Measurements from ENCODE around the gene MAFG. TPM values are rescaled to one million over a fixed set of nuclear protein-coding genes. Genes with fewer than 3 reads are reported as not detected.

Gene MAFG
- total RNA-seq, 1 experiment from 2014 or later: 29.1 TPM

DNA sequence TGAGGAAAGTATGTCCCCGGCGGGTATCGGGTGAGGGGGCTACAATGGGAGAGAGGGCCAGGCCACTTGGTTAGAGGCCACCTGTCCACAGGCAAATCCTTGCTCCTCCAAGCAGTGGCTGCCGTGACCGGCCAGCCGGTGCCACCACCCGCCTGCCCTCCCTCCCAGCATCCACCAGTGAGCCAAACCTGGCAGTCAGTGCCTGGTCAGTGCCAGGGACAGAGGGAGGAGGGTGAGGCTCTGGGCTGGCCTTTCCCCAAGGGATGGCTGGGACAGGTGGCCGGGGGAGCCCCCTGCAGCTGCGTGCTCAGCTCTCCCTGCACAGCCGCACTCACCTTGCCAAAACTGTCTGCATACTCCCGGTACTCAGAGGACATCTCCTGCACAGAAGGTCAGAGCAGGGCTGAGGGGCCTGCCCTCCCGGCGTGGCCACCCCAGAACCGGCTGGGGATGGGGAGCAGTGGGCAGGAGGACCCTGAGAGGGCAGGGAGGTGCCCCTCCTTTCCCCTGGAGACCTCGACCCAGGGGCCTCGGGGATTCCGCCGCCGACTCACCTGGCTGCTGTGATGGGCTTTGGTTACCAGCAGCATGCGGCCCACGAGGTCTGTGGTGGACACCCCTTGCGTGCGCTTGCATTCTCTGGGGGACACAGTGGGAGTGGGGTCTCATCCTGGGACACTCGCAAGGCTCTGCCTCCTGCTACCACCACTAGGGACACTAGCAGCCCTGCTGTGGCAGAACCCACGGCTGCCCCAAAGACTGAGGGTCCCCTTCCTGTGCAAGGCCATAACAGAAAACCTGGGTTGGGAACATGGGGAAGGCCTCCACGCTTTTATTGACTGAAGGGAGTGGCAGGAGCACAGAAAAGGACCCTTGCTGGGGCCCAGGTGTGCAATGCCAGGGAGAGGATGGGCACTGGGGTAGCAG is 20.1 kb downstream of the MAFG start:
- peaks cover 5% of the 10 kb centered on the region for H3K4me1 Mint-ChIP-seq (ENCODE audit: low read depth, unreplicated experiment)
- Histone ChIP-seq H3K4me3 (ENCODE audit: low read depth, low read length) (no peak overlapping the region), H3K36me3 (ENCODE audit: control insufficient read depth, insufficient read depth, low read length) (peaks cover 16% of the 10 kb centered on the region), H3K9me3 (no peaks in the 10 kb centered on the region), H3K27me3 (replicated peaks; ENCODE audit: control insufficient read depth, insufficient read depth, low read length) (no peaks in the 10 kb centered on the region), H3K4me1 (peaks cover 15% of the 10 kb centered on the region)
- no peak for DNase-seq
- peak overlapping the region; percentile 94 for H3K27ac Mint-ChIP-seq (ENCODE audit: unreplicated experiment)
- no TSS peak for BruUV-seq (replicated peaks)
- POLR2A ChIA-PET: no interaction called here
- H3K9me3 Mint-ChIP-seq (ENCODE audit: unreplicated experiment): no peaks in the 10 kb centered on the region
- H3K36me3 Mint-ChIP-seq (ENCODE audit: insufficient read depth, unreplicated experiment): peaks cover 92% of the 10 kb centered on the region
- intact Hi-C loops (cut with micrococcal nuclease; ENCODE audit: unreplicated experiment): no loop called here
- TF ChIP-seq, protein P1, sequence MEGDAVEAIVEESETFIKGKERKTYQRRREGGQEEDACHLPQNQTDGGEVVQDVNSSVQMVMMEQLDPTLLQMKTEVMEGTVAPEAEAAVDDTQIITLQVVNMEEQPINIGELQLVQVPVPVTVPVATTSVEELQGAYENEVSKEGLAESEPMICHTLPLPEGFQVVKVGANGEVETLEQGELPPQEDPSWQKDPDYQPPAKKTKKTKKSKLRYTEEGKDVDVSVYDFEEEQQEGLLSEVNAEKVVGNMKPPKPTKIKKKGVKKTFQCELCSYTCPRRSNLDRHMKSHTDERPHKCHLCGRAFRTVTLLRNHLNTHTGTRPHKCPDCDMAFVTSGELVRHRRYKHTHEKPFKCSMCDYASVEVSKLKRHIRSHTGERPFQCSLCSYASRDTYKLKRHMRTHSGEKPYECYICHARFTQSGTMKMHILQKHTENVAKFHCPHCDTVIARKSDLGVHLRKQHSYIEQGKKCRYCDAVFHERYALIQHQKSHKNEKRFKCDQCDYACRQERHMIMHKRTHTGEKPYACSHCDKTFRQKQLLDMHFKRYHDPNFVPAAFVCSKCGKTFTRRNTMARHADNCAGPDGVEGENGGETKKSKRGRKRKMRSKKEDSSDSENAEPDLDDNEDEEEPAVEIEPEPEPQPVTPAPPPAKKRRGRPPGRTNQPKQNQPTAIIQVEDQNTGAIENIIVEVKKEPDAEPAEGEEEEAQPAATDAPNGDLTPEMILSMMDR (IDR thresholded peaks at IDR 0.05; ENCODE audit: insufficient read depth in 1 of 2, low read depth in 1 of 2, low read length in 1 of 2, severe bottlenecking in 1 of 2, unreplicated experiment in 1 of 2): no peak
- CTCF ChIA-PET: no interaction called here
- no peak overlapping the region for H3K4me3 Mint-ChIP-seq (ENCODE audit: unreplicated experiment)
- H3K27me3 Mint-ChIP-seq (ENCODE audit: insufficient read depth, unreplicated experiment): no peaks in the 10 kb centered on the region

DNA sequence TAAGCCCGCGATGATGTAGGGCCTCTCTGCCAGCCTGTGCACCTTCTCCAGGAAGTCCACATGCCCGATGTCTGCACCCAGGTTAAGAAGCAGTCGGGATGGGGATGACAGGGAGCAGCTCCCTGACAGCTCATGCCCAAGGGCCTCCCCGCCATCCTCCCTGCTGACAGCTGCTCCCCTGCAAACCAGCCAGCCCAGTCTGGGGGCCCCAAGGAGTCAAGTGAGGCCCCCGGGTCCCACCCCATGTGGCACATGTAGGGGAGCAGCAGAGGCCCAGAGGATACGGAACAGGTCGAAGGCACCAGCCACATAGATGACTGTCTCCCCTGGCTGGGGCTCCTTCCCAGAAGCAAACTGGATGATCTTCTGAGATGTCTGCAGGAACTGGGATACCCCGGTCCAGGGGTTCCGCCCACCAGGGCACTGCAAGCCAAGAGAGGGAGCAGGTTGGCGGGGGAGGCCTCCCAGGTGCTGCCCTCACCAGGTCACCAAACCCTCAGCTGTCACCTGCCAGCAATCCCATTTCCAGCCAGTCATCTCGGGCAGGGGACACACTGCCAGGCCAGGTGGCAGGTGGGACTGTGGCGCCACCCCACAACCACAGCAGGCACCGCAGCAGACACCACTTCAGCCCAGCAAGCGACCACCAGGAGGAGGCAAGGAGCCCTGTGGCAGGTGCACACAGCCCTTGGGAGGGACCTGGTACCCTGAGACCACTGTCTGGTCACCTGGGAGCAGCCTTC is 20.9 kb downstream of the MAFG start:
- ChIA-PET CTCF (no interaction called here), POLR2A (no interaction called here)

DNA sequence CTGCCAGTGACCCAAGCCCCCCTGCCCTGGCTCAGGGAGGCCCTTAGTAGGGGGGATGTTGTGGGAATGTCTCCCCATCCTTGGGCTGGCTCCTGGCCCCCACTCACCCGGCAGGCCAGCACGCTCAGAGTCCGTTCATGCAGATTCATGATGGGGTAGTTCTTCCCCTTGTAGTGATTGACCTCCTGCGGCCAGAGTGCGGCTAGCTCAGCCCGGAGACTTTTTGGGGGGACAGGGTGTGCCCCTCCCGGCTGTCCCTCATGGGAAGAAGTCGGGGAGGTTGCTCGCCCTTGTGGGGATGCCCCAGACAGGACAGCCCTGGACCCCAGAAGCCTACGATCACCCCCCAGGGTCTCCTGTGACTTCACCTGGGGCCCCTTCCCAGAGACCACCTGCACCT is 21.5 kb downstream of the MAFG start:
- Histone ChIP-seq H3K36me3 (ENCODE audit: control insufficient read depth, insufficient read depth, low read length) (peaks cover 12% of the 10 kb centered on the region; the same call in 1 of the 2 replicates), H3K4me3 (ENCODE audit: low read depth, low read length) (no peak overlapping the region), H3K27me3 (replicated peaks; ENCODE audit: control insufficient read depth, insufficient read depth, low read length) (no peaks in the 10 kb centered on the region), H3K4me1 (peaks cover 12% of the 10 kb centered on the region), H3K9me3 (no peaks in the 10 kb centered on the region)
- BruUV-seq (replicated peaks): no TSS peak
- intact Hi-C loops (cut with micrococcal nuclease; ENCODE audit: unreplicated experiment): no loop called here
- Mint-ChIP-seq H3K36me3 (ENCODE audit: insufficient read depth, unreplicated experiment) (peaks cover 85% of the 10 kb centered on the region), H3K27ac (ENCODE audit: unreplicated experiment) (no peak overlapping the region), H3K4me1 (ENCODE audit: low read depth, unreplicated experiment) (peaks cover 2% of the 10 kb centered on the region), H3K27me3 (ENCODE audit: insufficient read depth, unreplicated experiment) (no peaks in the 10 kb centered on the region), H3K9me3 (ENCODE audit: unreplicated experiment) (no peaks in the 10 kb centered on the region), H3K4me3 (ENCODE audit: unreplicated experiment) (no peak overlapping the region)
- TF ChIP-seq, protein P1 (IDR thresholded peaks at IDR 0.05; ENCODE audit: insufficient read depth in 1 of 2, low read depth in 1 of 2, low read length in 1 of 2, severe bottlenecking in 1 of 2, unreplicated experiment in 1 of 2): no peak
- no peak for DNase-seq
- CTCF ChIA-PET: no interaction called here
- POLR2A ChIA-PET: no interaction called here

More for the DNA sequence above, 20.9 kb downstream of the MAFG start:
- TF ChIP-seq, protein P1 (IDR thresholded peaks at IDR 0.05; ENCODE audit: insufficient read depth in 1 of 2, low read depth in 1 of 2, low read length in 1 of 2, severe bottlenecking in 1 of 2, unreplicated experiment in 1 of 2): peak in 1 of 2 experiments; percentile 17
- H3K4me3 ChIP-seq (ENCODE audit: low read depth, low read length): no peak overlapping the region
- no peaks in the 10 kb centered on the region for H3K27me3 ChIP-seq (replicated peaks; ENCODE audit: control insufficient read depth, insufficient read depth, low read length)
- H3K36me3 ChIP-seq (ENCODE audit: control insufficient read depth, insufficient read depth, low read length): peaks cover 12% of the 10 kb centered on the region; the same call in 1 of the 2 replicates
- H3K9me3 ChIP-seq: no peaks in the 10 kb centered on the region
- intact Hi-C loops (cut with micrococcal nuclease; ENCODE audit: unreplicated experiment): no loop called here
- no peak overlapping the region for H3K4me3 Mint-ChIP-seq (ENCODE audit: unreplicated experiment)
- no peaks in the 10 kb centered on the region for H3K9me3 Mint-ChIP-seq (ENCODE audit: unreplicated experiment)
- H3K27ac Mint-ChIP-seq (ENCODE audit: unreplicated experiment): no peak overlapping the region
- peaks cover 85% of the 10 kb centered on the region for H3K36me3 Mint-ChIP-seq (ENCODE audit: insufficient read depth, unreplicated experiment)
- H3K4me1 ChIP-seq: peaks cover 14% of the 10 kb centered on the region
- H3K4me1 Mint-ChIP-seq (ENCODE audit: low read depth, unreplicated experiment): no peaks in the 10 kb centered on the region
- no peak for DNase-seq
- no peaks in the 10 kb centered on the region for H3K27me3 Mint-ChIP-seq (ENCODE audit: insufficient read depth, unreplicated experiment)
- BruUV-seq (replicated peaks): no TSS peak
